ENCODE results near the gene LTK.
A peak's percentile ranks its signal among the peaks of the same experiment; 100 is the strongest.
"Not testable (repeated sequence)": the region's sequence is repeated elsewhere in the genome, so short reads cannot be mapped to it uniquely, and the experiment has no call there.

The LTK gene

GRCh38 chr15:41474436-41474835 is 39.2 kb downstream of the LTK start:
- no peak for DNase-seq

GRCh38 chr15:41473418-41473817 is 40.2 kb downstream of the LTK start:
- no peak for DNase-seq

- not testable (repeated sequence) for DNase-seq
Measured at GRCh38 chr15:41469644-41470043, 44.0 kb downstream of the LTK start.

DNA sequence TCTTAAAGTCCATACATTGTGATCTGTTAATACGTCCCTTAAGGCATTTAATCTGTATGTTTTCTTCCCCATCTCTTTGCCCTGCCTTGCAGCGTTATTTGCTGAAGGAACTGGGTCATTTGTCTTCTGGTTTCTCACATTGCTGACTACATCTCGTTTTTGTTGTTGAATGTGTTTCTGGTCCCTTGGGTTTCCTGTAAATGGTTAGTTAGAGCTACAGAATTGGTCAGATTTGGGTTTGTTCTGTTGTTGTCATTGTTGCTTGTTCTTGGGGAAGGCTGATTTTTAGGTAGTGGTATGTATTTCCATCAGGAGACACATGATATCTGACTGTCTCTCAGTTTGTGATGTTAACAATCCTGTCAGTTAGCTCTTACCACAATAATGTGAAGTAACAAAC is 46.9 kb downstream of the LTK start:
- no peak for DNase-seq

DNA sequence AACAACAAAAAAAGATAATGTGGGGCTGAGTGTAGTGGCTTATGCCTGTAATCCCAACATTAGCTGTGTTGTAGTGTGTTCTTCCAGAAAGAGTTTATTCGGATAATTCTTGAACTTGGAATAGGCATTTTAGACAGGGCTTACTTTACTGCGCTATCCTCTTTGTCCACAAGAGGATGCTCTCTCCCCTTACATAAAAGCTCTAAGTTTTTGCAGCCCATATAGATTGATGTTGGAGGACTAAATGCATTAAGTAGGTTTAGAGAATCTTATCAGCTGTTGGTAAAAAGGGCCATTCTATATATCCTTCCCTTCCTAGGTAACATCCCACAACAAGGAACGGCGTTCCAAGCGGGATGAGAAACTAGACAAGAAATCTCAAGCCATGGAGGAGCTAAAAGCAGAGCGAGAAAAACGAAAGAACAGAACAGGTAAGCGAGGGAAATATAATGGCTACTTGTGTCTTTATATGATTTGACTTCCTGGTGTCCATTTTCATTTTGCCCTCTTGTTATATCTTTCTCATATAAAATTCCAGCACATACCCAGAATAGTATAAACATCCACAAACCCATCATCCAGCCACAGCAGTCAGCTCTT is 47.7 kb downstream of the LTK start:
- DNase-seq = peak; percentile 63 to 73 (median 69)

DNA sequence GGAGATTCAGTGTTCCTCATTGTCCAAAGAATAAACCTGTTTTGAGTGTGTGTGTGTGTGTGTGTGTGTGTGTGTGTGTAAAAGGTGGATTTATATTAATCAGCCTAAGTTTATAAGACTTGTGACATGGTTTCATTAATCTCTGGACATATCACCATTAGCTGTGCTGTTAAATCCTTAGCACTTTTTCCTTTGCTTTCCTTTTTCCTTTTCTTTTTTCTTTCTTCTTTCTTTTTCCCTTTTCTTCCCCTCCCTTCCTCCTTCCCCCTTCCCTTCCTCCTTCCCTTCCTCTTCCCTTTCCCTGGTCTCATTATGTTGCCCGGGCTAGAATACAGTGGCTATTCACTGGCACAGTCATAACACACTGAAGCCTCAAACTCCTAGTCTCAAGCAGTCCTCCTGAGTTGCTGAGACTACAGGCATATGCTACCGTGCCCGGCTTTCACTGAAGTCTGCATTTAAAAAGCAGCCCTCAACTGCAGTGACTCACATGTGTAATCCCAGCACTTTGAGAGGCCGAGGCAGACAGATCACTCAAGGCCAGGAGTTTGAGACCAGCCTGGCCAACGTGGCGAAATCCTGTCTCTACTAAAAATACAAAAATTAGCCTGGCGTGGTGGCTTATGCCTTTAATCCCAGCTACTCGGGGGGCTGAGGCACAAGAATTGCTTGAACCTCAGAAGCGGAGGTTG is 48.6 kb downstream of the LTK start:
- DNase-seq = no peak

- no peak for DNase-seq
Measured at GRCh38 chr15:41462084-41462795, 51.4 kb downstream of the LTK start.
